GM12878 (cell line): ENCODE results near the gene ATXN1. TPM values are rescaled to one million over a fixed set of nuclear protein-coding genes. Genes with fewer than 3 reads are reported as not detected.
A peak's percentile ranks its signal among the peaks of the same experiment; 100 is the strongest.
"Not testable (repeated sequence)": the region's sequence is repeated elsewhere in the genome, so short reads cannot be mapped to it uniquely, and the experiment has no call there.

Experiments used
- ATAC-seq: fragments of 200-7000 bp; cut with Tn5 transposase; 3 replicates; pipeline ENCODE4 v1.9.1; 2020; ENCODE audit warnings: mild to moderate bottlenecking, moderate library complexity
- BruUV-seq: library from RNA; stranded (reverse); fragments of 400-500 nt; replicated peaks from 2 replicates; lab custom pipeline; 2021; lab: Mats Ljungman, UMichigan
- CTCF ChIA-PET: fragments of 300-600 bp; sonication (Branson Sonifier 250); formaldehyde crosslinking; extraction: SDS; loops from one replicate; lab custom pipeline; 2021; ENCODE audit warnings: inconsistent platforms; lab: Yijun Ruan, JAX
- POLR2A ChIA-PET: fragments of 350-600 bp; formaldehyde crosslinking; extraction: SDS; loops from one replicate; lab custom pipeline; 2021; ENCODE audit warnings: inconsistent platforms; lab: Charles Lee
- RAD21 ChIA-PET: fragments of 300-600 bp; sonication (Branson Sonifier 250); formaldehyde crosslinking; loops from one replicate; lab custom pipeline; 2023; ENCODE audit warnings: antibody characterized with exemption; ENCODE audit not compliant: unreplicated experiment; lab: Charles Lee
- SMC1A ChIA-PET: fragments of 300-600 bp; sonication (Branson Sonifier 250); formaldehyde crosslinking; loops from one replicate; lab custom pipeline; 2023; ENCODE audit not compliant: unreplicated experiment, uncharacterized antibody; lab: Charles Lee
- DNase-seq: peaks from one replicate; pipeline ENCODE4 v3.0.0-alpha.2; 2011; ENCODE audit warnings: low read depth, low spot score
- FAIRE-seq: peaks from 3 replicates; lab custom pipeline; 2011; peaks lifted over from hg19 to GRCh38; lab: Jason Lieb, UNC
- H2AFZ ChIP-seq: 2 replicates; pipeline ENCODE4 v1.6.0; 2011; ENCODE audit warnings: low read depth, low read length, control low read depth; ENCODE audit not compliant: control insufficient read depth
- H3K27ac ChIP-seq: 2 replicates; pipeline ENCODE4 v1.5.1; 2011; ENCODE audit warnings: control low read depth; ENCODE audit not compliant: control insufficient read depth, insufficient read depth
- H3K27me3 ChIP-seq, 2 experiments: replicated peaks in 1 of 2; 2 replicates each; pipeline versions ENCODE4 v1.6.0 to v1.6.1; 2011; ENCODE audit warnings: low read length in 1 of 2; ENCODE audit not compliant: control insufficient read depth in 2 of 2, insufficient read depth in 2 of 2
- H3K36me3 ChIP-seq, 2 experiments: 2 replicates each; pipeline ENCODE4 v1.5.1; 2011; ENCODE audit warnings: low read length in 1 of 2; ENCODE audit not compliant: control insufficient read depth in 2 of 2, insufficient read depth in 2 of 2
- H3K4me1 ChIP-seq: 2 replicates; pipeline ENCODE4 v1.6.1; 2011; ENCODE audit warnings: mild to moderate bottlenecking, low read length, moderate library complexity, mixed read lengths; ENCODE audit not compliant: control insufficient read depth, insufficient read depth
- H3K4me2 ChIP-seq: 2 replicates; pipeline ENCODE4 v1.6.0; 2011; ENCODE audit warnings: control low read depth; ENCODE audit not compliant: control insufficient read depth, insufficient read depth
- H3K4me3 ChIP-seq: fragments of 200-600 bp; sonication (generic); 2 replicates; pipeline ENCODE4 v1.5.1; 2016
- H3K79me2 ChIP-seq: 2 replicates; pipeline ENCODE4 v1.6.0; 2011; ENCODE audit warnings: low read length; ENCODE audit not compliant: control insufficient read depth, insufficient read depth
- H3K9ac ChIP-seq: 2 replicates; pipeline ENCODE4 v1.8.0; 2011; ENCODE audit warnings: low read length, control low read depth, mixed read lengths; ENCODE audit not compliant: control insufficient read depth, insufficient read depth
- H3K9me3 ChIP-seq: replicated peaks from 3 replicates; pipeline ENCODE4 v1.5.1; 2011; ENCODE audit warnings: mild to moderate bottlenecking, low read length; ENCODE audit not compliant: control insufficient read depth, insufficient read depth
- H4K20me1 ChIP-seq: 2 replicates; pipeline ENCODE4 v1.6.0; 2011; ENCODE audit not compliant: control insufficient read depth, insufficient read depth
- ATF7 ChIP-seq: fragments of 450-650 bp; IDR thresholded peaks from 2 replicates; pipeline ENCODE4 v1.6.1; 2016; ENCODE audit warnings: low read depth, mild to moderate bottlenecking
- BCL11A ChIP-seq: IDR thresholded peaks from 2 replicates; pipeline ENCODE4 v1.6.1; 2011; ENCODE audit warnings: low read depth, low read length
- EP300 ChIP-seq, 2 experiments: fragments of 150-350 bp in 1 of 2; IDR thresholded peaks; 2 replicates each; pipeline ENCODE4 v1.6.1; 2011 to 2012; ENCODE audit warnings: low read depth in 2 of 2, low read length in 2 of 2, borderline replicate concordance in 1 of 2, improper control_type of control experiment in 1 of 2, inconsistent platforms in 1 of 2; ENCODE audit not compliant: control insufficient read depth in 1 of 2
- HCFC1 ChIP-seq: fragments of 150-350 bp; IDR thresholded peaks from 2 replicates; pipeline ENCODE4 v1.6.1; 2014; ENCODE audit warnings: low read length
- IKZF1 ChIP-seq: fragments of 450-650 bp; conservative IDR thresholded peaks from 2 replicates; pipeline ENCODE4 v1.6.1; 2017; ENCODE audit warnings: antibody characterized with exemption, mild to moderate bottlenecking
- IRF4 ChIP-seq: IDR thresholded peaks from 2 replicates; pipeline ENCODE4 v1.6.1; 2011; ENCODE audit warnings: low read depth, low read length
- MEF2A ChIP-seq: IDR thresholded peaks from 2 replicates; pipeline ENCODE4 v1.6.1; 2011; ENCODE audit warnings: low read depth, mild to moderate bottlenecking, low read length, moderate library complexity; ENCODE audit not compliant: insufficient read depth
- NR2C2 ChIP-seq: IDR thresholded peaks from 2 replicates; pipeline ENCODE4 v1.6.1; 2011; ENCODE audit warnings: borderline replicate concordance, low read depth; ENCODE audit not compliant: control insufficient read depth, insufficient read length
- SMARCA5 ChIP-seq: fragments of 450-650 bp; IDR thresholded peaks from 2 replicates; pipeline ENCODE4 v1.6.1; 2017; ENCODE audit warnings: mild to moderate bottlenecking
- ZNF24 ChIP-seq: fragments of 450-650 bp; IDR thresholded peaks from 2 replicates; pipeline ENCODE4 v1.6.1; 2017; ENCODE audit warnings: antibody characterized with exemption, mild to moderate bottlenecking
- WGBS: methylation state at CpG from one replicate; pipeline ENCODE4 v1.1.6; 2016; ENCODE audit warnings: low lambda C conversion rate; ENCODE audit not compliant: insufficient replicate concordance, insufficient coverage; ENCODE audit errors: missing lambda C conversion rate; 5-methylcytosine and 5-hydroxymethylcytosine counted together
- in situ Hi-C: fragments of 300-500 bp; cut with MboI; formaldehyde crosslinking; loops from 9 replicates; pipeline ENCODE4 v1.14.3; 2018; ENCODE audit warnings: mixed read lengths
- intact Hi-C: fragments of 100-400 bp; cut with micrococcal nuclease; formaldehyde crosslinking; loops from one replicate; pipeline ENCODE4 v1.14.2; 2022; ENCODE audit not compliant: unreplicated experiment
- polyA plus RNA-seq, 11 experiments: library from polyadenylated mRNA; depleted of rRNA in 4 of 11; unstranded in 6 of 11; stranded (reverse) in 5 of 11; fragments of >200 nt; fragmentation: Nextera tagmentation in 4 of 11; fragmentation: Illumina TruSeq in 1 of 11; extraction: Ambion mirVana in 4 of 11; extraction: Trizol in 1 of 11; gene quantifications; 1 replicate in 1 of 11; 2 replicates in 10 of 11; pipeline versions ENCODE4 v1.2.1 to v1.2.3, GENCODE V29; 2011 to 2016; ENCODE audit warnings: inconsistent platforms in 2 of 11, missing spikeins in 2 of 11, low read depth in 1 of 11
- total RNA-seq, 4 experiments: library from RNA; depleted of rRNA in 3 of 4; stranded (reverse); fragments of >200 nt in 3 of 4; fragmentation: Illumina TruSeq in 1 of 4; extraction: Trizol in 1 of 4; gene quantifications; 2 replicates each; pipeline versions ENCODE4 v1.2.1 to v1.2.3, GENCODE V29; 2013 to 2021
- TF ChIP-seq, protein P1 (sequence below): fragments of 450-650 bp; conservative IDR thresholded peaks from 2 replicates; pipeline ENCODE4 v1.6.1; 2017; ENCODE audit warnings: mild to moderate bottlenecking, moderate library complexity
- TF ChIP-seq, protein P2 (sequence below): IDR thresholded peaks from 2 replicates; pipeline ENCODE4 v1.6.1; 2012; ENCODE audit warnings: low read length, inconsistent platforms
- TF ChIP-seq, protein P3 (sequence below): IDR thresholded peaks from 2 replicates; pipeline ENCODE4 v1.6.1; 2011; ENCODE audit warnings: borderline replicate concordance, low read depth, mild to moderate bottlenecking, moderate library complexity, low read length; ENCODE audit not compliant: insufficient read depth, poor library complexity, severe bottlenecking
- TF ChIP-seq, protein P4 (sequence below): fragments of 450-650 bp; IDR thresholded peaks from 2 replicates; pipeline ENCODE4 v1.6.1; 2017; ENCODE audit warnings: mild to moderate bottlenecking, moderate library complexity

The ATXN1 gene
- total and polyA plus RNA-seq, 10 of the 15 experiments (the other 5 are each of a cell fraction or from before 2014, with no cell fraction given): 12.2 to 51.2 (median 20.5) TPM

DNA sequence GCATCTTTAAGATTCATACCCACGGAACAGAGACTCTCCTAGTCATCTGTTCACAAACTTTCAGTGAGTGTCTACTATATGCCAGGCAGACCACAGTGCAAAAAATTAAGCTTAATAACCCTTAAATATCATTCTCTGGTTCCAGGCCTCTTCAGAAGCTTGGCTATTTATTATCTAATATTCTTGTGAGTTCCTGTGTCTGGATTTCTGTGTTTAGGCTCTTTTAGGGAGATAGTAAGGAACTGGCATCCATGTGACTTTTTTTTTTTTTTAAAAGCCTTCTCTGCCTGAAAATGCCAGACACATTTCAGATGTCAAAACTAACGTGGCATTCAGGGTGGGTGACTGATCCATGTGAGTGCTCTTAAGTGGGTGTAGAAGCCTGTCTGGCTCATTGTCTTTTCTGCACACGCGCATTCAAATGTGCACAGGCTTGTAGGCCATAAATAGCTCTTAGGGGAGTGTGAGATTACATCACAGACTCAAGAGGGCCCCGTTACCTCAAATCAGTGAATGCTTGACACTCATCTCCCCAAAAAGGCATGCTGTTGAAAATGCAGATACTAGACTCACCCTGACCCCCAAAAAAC is 380.9 kb downstream of the ATXN1 start (continued):
- TF ChIP-seq, protein P1, sequence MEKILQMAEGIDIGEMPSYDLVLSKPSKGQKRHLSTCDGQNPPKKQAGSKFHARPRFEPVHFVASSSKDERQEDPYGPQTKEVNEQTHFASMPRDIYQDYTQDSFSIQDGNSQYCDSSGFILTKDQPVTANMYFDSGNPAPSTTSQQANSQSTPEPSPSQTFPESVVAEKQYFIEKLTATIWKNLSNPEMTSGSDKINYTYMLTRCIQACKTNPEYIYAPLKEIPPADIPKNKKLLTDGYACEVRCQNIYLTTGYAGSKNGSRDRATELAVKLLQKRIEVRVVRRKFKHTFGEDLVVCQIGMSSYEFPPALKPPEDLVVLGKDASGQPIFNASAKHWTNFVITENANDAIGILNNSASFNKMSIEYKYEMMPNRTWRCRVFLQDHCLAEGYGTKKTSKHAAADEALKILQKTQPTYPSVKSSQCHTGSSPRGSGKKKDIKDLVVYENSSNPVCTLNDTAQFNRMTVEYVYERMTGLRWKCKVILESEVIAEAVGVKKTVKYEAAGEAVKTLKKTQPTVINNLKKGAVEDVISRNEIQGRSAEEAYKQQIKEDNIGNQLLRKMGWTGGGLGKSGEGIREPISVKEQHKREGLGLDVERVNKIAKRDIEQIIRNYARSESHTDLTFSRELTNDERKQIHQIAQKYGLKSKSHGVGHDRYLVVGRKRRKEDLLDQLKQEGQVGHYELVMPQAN: no peak
- no peak for TF ChIP-seq BCL11A
- TF ChIP-seq, protein P2, sequence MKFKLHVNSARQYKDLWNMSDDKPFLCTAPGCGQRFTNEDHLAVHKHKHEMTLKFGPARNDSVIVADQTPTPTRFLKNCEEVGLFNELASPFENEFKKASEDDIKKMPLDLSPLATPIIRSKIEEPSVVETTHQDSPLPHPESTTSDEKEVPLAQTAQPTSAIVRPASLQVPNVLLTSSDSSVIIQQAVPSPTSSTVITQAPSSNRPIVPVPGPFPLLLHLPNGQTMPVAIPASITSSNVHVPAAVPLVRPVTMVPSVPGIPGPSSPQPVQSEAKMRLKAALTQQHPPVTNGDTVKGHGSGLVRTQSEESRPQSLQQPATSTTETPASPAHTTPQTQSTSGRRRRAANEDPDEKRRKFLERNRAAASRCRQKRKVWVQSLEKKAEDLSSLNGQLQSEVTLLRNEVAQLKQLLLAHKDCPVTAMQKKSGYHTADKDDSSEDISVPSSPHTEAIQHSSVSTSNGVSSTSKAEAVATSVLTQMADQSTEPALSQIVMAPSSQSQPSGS: peak; percentile 65; the same call in 1 of the 2 replicates
- peak; percentile 68 for TF ChIP-seq ATF7
- TF ChIP-seq, protein P3, sequence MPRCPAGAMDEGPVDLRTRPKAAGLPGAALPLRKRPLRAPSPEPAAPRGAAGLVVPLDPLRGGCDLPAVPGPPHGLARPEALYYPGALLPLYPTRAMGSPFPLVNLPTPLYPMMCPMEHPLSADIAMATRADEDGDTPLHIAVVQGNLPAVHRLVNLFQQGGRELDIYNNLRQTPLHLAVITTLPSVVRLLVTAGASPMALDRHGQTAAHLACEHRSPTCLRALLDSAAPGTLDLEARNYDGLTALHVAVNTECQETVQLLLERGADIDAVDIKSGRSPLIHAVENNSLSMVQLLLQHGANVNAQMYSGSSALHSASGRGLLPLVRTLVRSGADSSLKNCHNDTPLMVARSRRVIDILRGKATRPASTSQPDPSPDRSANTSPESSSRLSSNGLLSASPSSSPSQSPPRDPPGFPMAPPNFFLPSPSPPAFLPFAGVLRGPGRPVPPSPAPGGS: no peak
- no peak for TF ChIP-seq SMARCA5
- TF ChIP-seq IRF4: no peak
- no peak for TF ChIP-seq ZNF24
- TF ChIP-seq, protein P4, sequence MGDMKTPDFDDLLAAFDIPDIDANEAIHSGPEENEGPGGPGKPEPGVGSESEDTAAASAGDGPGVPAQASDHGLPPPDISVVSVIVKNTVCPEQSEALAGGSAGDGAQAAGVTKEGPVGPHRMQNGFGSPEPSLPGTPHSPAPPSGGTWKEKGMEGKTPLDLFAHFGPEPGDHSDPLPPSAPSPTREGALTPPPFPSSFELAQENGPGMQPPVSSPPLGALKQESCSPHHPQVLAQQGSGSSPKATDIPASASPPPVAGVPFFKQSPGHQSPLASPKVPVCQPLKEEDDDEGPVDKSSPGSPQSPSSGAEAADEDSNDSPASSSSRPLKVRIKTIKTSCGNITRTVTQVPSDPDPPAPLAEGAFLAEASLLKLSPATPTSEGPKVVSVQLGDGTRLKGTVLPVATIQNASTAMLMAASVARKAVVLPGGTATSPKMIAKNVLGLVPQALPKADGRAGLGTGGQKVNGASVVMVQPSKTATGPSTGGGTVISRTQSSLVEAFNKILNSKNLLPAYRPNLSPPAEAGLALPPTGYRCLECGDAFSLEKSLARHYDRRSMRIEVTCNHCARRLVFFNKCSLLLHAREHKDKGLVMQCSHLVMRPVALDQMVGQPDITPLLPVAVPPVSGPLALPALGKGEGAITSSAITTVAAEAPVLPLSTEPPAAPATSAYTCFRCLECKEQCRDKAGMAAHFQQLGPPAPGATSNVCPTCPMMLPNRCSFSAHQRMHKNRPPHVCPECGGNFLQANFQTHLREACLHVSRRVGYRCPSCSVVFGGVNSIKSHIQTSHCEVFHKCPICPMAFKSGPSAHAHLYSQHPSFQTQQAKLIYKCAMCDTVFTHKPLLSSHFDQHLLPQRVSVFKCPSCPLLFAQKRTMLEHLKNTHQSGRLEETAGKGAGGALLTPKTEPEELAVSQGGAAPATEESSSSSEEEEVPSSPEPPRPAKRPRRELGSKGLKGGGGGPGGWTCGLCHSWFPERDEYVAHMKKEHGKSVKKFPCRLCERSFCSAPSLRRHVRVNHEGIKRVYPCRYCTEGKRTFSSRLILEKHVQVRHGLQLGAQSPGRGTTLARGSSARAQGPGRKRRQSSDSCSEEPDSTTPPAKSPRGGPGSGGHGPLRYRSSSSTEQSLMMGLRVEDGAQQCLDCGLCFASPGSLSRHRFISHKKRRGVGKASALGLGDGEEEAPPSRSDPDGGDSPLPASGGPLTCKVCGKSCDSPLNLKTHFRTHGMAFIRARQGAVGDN: no peak
- TF ChIP-seq EP300 (IDR thresholded peaks at IDR 0.05; ENCODE audit: borderline replicate concordance in 1 of 2, control insufficient read depth in 1 of 2, low read depth in 2 of 2, low read length in 2 of 2): no peak
- no peak for TF ChIP-seq NR2C2
- TF ChIP-seq HCFC1: no peak
- no peak for TF ChIP-seq IKZF1
- TF ChIP-seq MEF2A: peak; percentile 80

DNA sequence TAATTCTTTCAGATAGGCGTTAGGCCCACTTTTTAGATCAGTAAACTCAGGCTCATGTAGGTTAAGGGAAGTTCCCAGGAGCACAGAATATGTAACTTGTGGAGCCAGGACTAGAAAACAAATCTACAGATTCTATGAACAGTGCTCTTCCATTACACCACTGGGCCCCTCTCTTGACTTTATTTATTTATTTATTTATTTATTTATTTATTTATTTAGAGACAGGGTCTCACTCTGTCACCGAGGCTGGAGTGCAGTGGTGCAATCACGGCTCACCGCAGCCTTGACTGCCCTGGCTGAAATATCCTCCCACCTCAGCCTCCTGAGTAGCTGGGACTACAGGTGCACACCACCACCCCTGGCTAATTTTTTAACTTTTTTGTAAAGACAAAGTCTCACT is 382.9 kb downstream of the ATXN1 start:
- ChIA-PET SMC1A (interaction anchor here (1.8 kb wide), 1 partner anchor 46 kb away, joined by 5 read pairs; no protein-coding TSS in a partner anchor), CTCF (interaction anchor here (2.7 kb wide), 1 partner anchor 47 kb away, joined by 8 read pairs; no protein-coding TSS in a partner anchor)
- in situ Hi-C loops, POLR2A ChIA-PET, BruUV-seq, ATAC-seq, H2AFZ ChIP-seq, H3K79me2 ChIP-seq, H3K36me3 ChIP-seq, H3K9ac ChIP-seq, H4K20me1 ChIP-seq, H3K4me2 ChIP-seq, intact Hi-C loops, RAD21 ChIA-PET, H3K27me3 ChIP-seq, FAIRE-seq, H3K4me3 ChIP-seq, H3K27ac ChIP-seq, DNase-seq, H3K9me3 ChIP-seq: not testable (repeated sequence)
- 98% methylated on average over 4 of the region's 4 CpGs for WGBS
- H3K4me1 ChIP-seq: peaks cover 23% of the 10 kb centered on the region
